Heart right ventricle (tissue), 16 donors: Measurements from ENCODE around the gene OXNAD1. TPM values are rescaled to one million over a fixed set of nuclear protein-coding genes. Genes with fewer than 3 reads are reported as not detected.

Experiments
- ATAC-seq, 8 donors: fragments of 200-7000 bp; cut with Tn5 transposase; one replicate each; pipeline ENCODE4 v1.9.1; 2020; ENCODE audit warnings: mild to moderate bottlenecking in 8 of 8, moderate library complexity in 8 of 8, moderate number of reproducible peaks in 1 of 8
- DNase-seq, 2 donors: peaks; one replicate each; pipeline ENCODE4 v3.0.0-alpha.2; 2020
- H3K27ac ChIP-seq, 10 donors: fragments of 200-600 bp; sonication (generic) in 2 of 10; one replicate each; pipeline versions ENCODE4 v1.5.0 to v1.8.0; 2020 to 2022; ENCODE audit warnings: mild to moderate bottlenecking in 3 of 10
- H3K27me3 ChIP-seq, 7 donors: fragments of 200-600 bp; one replicate each; pipeline ENCODE4 v1.8.0; 2021 to 2022; ENCODE audit warnings: mild to moderate bottlenecking in 2 of 7
- H3K36me3 ChIP-seq, 9 donors: fragments of 200-600 bp; sonication (generic) in 1 of 9; one replicate each; pipeline versions ENCODE4 v1.5.0 to v1.8.0; 2020 to 2022; ENCODE audit warnings: mild to moderate bottlenecking in 2 of 9
- H3K4me1 ChIP-seq, 9 donors: fragments of 200-600 bp; sonication (generic) in 1 of 9; one replicate each; pipeline versions ENCODE4 v1.5.0 to v1.8.0; 2020 to 2022; ENCODE audit warnings: mild to moderate bottlenecking in 4 of 9
- H3K4me3 ChIP-seq, 10 donors: fragments of 200-600 bp; sonication (generic) in 2 of 10; one replicate each; pipeline versions ENCODE4 v1.5.0 to v1.8.0; 2020 to 2022; ENCODE audit warnings: mild to moderate bottlenecking in 7 of 10, moderate library complexity in 2 of 10
- H3K9me3 ChIP-seq, 11 donors: fragments of 200-600 bp in 10 of 11; sonication (generic) in 2 of 11; one replicate each; pipeline versions ENCODE4 v1.5.0 to v1.8.0; 2013 to 2022; ENCODE audit warnings: mild to moderate bottlenecking in 2 of 11, control low read depth in 1 of 11, moderate library complexity in 1 of 11
- WGBS, 2 donors: extraction: QIAGEN DNeasy Blood & Tissue Kit; methylation state at CpG; one replicate each; pipeline ENCODE4 v1.1.7; 2013; ENCODE audit warnings: inconsistent platforms in 1 of 2; 5-methylcytosine and 5-hydroxymethylcytosine counted together
- intact Hi-C, 10 donors: fragments of 100-400 bp; cut with DNase I; formaldehyde crosslinking; loops; one replicate each; pipeline versions ENCODE4 v1.11.1 to v1.14.2; 2022
- polyA plus RNA-seq, 2 donors: library from polyadenylated mRNA; stranded (reverse); fragments of 200-250 nt; gene quantifications; one replicate each; pipeline ENCODE4 v1.2.3, GENCODE V29; 2013
- total RNA-seq, 10 donors: library from RNA; stranded (reverse); fragmentation: NEBNext Ultra II Directional in 3 of 10; extraction: Animal tissue kit (Norgen Biotek cat#: 25700) in 3 of 10; gene quantifications; one replicate each; pipeline versions ENCODE4 v1.2.1 to v1.2.4, GENCODE V29; 2021 to 2023
- TF ChIP-seq, protein P1 (sequence below), 9 donors: fragments of 200-600 bp; sonication (generic) in 2 of 9; IDR thresholded peaks; one replicate each; pipeline versions ENCODE4 v1.5.0 to v1.8.0; 2021 to 2022; ENCODE audit warnings: antibody characterized with exemption in 9 of 9, mild to moderate bottlenecking in 5 of 9, moderate library complexity in 1 of 9
- donor health status: Arrhythmogenic right ventricular cardiomyopathy.
- donor health status: ischemic (EF 13 %, LVEDD 7.1; RV severe dilation, severe dysfunction).
- donor health status: healthy with polysubstance abuse.
- donor health status: DM: no; HTN: yes; CAD: no.
- donor health status: DM: no; HTN: no; CAD: no.
- donor health status: ischemic (EF 25% LVEDD 6.9; RV normal size, moderate dysfunction).
- donor health status: ischemic (EF 25% LVEDD 5.7; RV mildly dilated, moderate dysfunction).
- donor health status: healthy.
- donor health status: DM: yes; HTN: yes; CAD: no.
- donor health status: Ischemic cardiomyopathy.
- donor health status: ischemic (EF 35%, LVEDD 5.7; RV mildly dilated, moderate dysfunction).
- donor health status: nonischemic (EF 11% LVEDD 7.7; RV severe dilation, severe dysfunction).
- donor health status: DM: yes; HTN: yes; CAD: no.
- donor health status: PGD.
- donor health status: ischemic (EF 29% LVEDD 5.4; RV normal size, mild dysfunction).
- donor health status: nonischemic (EF 23%, LVEDD 6.1; RV moderate dilation, normal function).

OXNAD1 gene
- total and polyA plus RNA-seq, 12 donors: 4.2 to 22.8 (median 17.1) TPM

DNA sequence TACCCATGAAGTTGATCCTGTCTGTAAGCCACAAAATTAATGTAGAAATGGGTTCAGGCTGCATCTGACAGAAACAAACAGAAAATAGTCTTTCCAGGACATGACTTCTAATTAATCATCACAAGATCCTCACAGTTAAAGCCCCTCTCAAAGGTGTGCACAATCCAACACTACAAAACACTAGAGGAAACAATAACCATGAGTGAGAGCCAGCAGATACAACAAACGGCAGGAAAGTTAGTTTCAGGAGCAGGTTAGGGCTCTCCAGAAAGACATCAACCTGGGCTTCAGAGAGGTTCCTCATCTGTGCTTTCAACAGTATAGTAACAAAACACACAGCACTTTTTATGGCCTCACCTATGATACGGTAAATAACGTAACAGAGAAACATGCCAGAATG is 43.0 kb upstream of the OXNAD1 start:
- H3K4me3 ChIP-seq: no peak overlapping the region
- 75 to 85% methylated on average over 3 of the region's 3 CpGs for WGBS, 2 donors
- intact Hi-C loops: no loop called here
- TF ChIP-seq, protein P1, sequence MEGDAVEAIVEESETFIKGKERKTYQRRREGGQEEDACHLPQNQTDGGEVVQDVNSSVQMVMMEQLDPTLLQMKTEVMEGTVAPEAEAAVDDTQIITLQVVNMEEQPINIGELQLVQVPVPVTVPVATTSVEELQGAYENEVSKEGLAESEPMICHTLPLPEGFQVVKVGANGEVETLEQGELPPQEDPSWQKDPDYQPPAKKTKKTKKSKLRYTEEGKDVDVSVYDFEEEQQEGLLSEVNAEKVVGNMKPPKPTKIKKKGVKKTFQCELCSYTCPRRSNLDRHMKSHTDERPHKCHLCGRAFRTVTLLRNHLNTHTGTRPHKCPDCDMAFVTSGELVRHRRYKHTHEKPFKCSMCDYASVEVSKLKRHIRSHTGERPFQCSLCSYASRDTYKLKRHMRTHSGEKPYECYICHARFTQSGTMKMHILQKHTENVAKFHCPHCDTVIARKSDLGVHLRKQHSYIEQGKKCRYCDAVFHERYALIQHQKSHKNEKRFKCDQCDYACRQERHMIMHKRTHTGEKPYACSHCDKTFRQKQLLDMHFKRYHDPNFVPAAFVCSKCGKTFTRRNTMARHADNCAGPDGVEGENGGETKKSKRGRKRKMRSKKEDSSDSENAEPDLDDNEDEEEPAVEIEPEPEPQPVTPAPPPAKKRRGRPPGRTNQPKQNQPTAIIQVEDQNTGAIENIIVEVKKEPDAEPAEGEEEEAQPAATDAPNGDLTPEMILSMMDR (IDR thresholded peaks at IDR 0.05): no peak
- no peak overlapping the region for H3K27ac ChIP-seq
- H3K36me3 ChIP-seq: peaks cover 0 to 5% (median 0%) of the 10 kb centered on the region in 9 donors
- H3K4me1 ChIP-seq: peaks cover 0 to 11% (median 0%) of the 10 kb centered on the region in 9 donors
- DNase-seq: no peak
- H3K27me3 ChIP-seq: no peaks in the 10 kb centered on the region
- peaks cover 0 to 12% (median 0%) of the 10 kb centered on the region in 11 donors for H3K9me3 ChIP-seq
- ATAC-seq: no peak

DNA sequence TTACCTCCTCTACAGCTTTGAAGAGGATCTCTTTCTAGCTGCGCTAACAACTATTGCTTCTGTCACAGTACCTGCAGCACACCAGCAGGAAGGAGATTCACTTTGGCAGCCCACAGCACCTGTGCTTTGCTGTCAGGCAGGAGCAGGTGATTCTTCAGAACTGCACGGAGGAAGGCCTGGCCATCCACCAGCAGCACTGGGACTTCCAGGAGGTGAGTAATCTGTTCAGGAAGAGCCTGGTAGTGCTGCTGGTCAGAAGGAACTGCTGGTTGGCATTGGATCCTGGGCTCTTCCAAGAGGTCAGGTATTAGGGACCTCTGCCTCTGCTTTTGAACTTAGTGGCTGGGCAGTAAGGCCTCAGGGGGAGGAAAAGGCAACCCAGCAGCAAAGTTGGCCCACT is 42.5 kb upstream of the OXNAD1 start:
- Histone ChIP-seq H3K9me3 (peaks cover 0 to 12% (median 0%) of the 10 kb centered on the region in 11 donors), H3K4me3 (no peak overlapping the region), H3K4me1 (peaks cover 0 to 11% (median 0%) of the 10 kb centered on the region in 9 donors), H3K27me3 (no peaks in the 10 kb centered on the region), H3K27ac (no peak overlapping the region), H3K36me3 (peaks cover 0 to 5% (median 0%) of the 10 kb centered on the region in 9 donors)
- WGBS, 2 donors: 94 to 97% methylated on average over 2 of the region's 2 CpGs
- DNase-seq (no peak), ATAC-seq (no peak)
- TF ChIP-seq, protein P1 (IDR thresholded peaks at IDR 0.05): no peak
- intact Hi-C loops: no loop called here

DNA sequence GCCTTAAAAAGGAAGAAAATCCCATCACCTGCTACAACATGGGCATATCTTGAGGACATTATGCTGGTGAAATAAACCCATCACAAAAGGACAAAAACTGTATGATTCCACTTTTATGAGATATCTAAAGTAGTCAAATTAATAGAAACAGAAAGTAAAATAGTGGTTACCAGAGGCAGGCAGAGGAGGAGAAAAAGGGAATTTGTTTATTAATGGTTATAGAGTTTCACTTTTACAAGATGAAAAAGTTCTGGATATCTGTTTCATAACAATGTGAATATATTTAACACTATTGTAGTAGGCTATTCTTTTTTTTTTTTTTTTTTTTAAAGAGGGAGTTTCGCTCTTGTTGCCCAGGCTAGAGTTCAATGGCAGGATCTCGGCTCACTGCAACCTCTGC is 40.7 kb upstream of the OXNAD1 start:
- ATAC-seq: no peak
- Histone ChIP-seq H3K4me1 (peaks cover 0 to 11% (median 0%) of the 10 kb centered on the region in 9 donors), H3K27ac (no peak overlapping the region), H3K36me3 (peaks cover 0 to 5% (median 0%) of the 10 kb centered on the region in 9 donors), H3K9me3 (peaks cover 0 to 12% (median 0%) of the 10 kb centered on the region in 11 donors), H3K27me3 (no peaks in the 10 kb centered on the region), H3K4me3 (no peak overlapping the region)
- intact Hi-C loops: no loop called here
- DNase-seq: no peak
- TF ChIP-seq, protein P1 (IDR thresholded peaks at IDR 0.05): no peak
- 94% methylated on average over 2 of the region's 2 CpGs for WGBS, 2 donors

DNA sequence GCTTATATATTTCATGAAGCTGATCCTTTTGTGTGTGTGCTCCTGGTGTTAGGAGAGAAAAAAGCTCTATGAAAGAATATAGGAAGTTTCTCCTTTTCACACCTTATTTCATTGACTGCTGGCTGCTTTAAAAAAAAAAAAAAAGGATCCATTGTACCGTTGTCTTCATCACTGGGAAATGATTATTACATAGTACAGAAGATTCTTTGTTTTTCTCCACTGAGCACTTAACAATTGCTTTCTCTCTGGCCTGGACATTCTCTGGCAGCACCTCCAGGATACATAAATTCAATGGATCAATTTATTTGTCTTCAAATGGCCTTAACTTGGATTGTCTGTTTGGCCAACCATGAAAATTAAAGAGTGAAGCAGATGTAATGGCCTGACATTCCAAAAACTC is 37.4 kb upstream of the OXNAD1 start:
- intact Hi-C loops: loop anchor here in 1 of 10 donors (5.0 kb wide), 1 partner anchor 35 kb away; no protein-coding TSS in a partner anchor
- DNase-seq: no peak
- Histone ChIP-seq H3K4me1 (peaks cover 0 to 11% (median 0%) of the 10 kb centered on the region in 9 donors), H3K9me3 (peaks cover 0 to under 1% (median 0%) of the 10 kb centered on the region in 11 donors), H3K4me3 (no peak overlapping the region), H3K36me3 (no peaks in the 10 kb centered on the region), H3K27me3 (no peaks in the 10 kb centered on the region), H3K27ac (no peak overlapping the region)
- WGBS, 2 donors: 55 to 73% methylated on average over 1 of the region's 1 CpG
- TF ChIP-seq, protein P1 (IDR thresholded peaks at IDR 0.05): no peak
- no peak for ATAC-seq
